Measurements from ENCODE around the gene FHIT.

- TF ChIP-seq CTCF (IDR thresholded peaks at IDR 0.05) (no peak), POLR2A (IDR thresholded peaks at IDR 0.05) (no peak)
These were observed 1411.3 kb downstream of the FHIT start for GRCh38 chr3:59839810-59840515.
